Measurements from ENCODE around the gene S100A7A. TPM values are rescaled to one million over a fixed set of nuclear protein-coding genes. Genes with fewer than 3 reads are reported as not detected.

S100A7A gene
- total and polyA plus RNA-seq, 4 donors: not detected

- WGBS, 2 donors: 55 to 64% methylated on average over 5 of the region's 5 CpGs
- peak in 2 of 3 donors; percentile 16 to 27 for DNase-seq
- Histone ChIP-seq H3K36me3 (ENCODE audit: control insufficient read depth in 4 of 4, insufficient read depth in 4 of 4, low read length in 4 of 4) (no peaks in the 10 kb centered on the region), H3K4me1 (ENCODE audit: control insufficient read depth in 5 of 5, insufficient read depth in 5 of 5, low read length in 5 of 5) (peaks cover 0 to 11% (median 2%) of the 10 kb centered on the region in 5 donors), H3K9me3 (ENCODE audit: control insufficient read depth in 4 of 4, insufficient read depth in 3 of 4, low read length in 3 of 4) (peaks cover 0 to 11% (median 0%) of the 10 kb centered on the region in 4 donors), H3K4me3 (no peak overlapping the region), H3K27me3 (ENCODE audit: control insufficient read depth in 3 of 3, insufficient read depth in 3 of 3, low read length in 2 of 3) (peaks cover 0 to 11% (median 0%) of the 10 kb centered on the region in 3 donors), H3K27ac (ENCODE audit: low read depth in 1 of 2, low read length in 1 of 2) (no peak overlapping the region), H3K9ac (ENCODE audit: insufficient read depth in 1 of 2, low read length in 2 of 2) (no peak overlapping the region)
- ATAC-seq (ENCODE audit: insufficient read depth, low FRiP score): no peak
- TF ChIP-seq CTCF (IDR thresholded peaks at IDR 0.05; ENCODE audit: control extremely low read depth, extremely low read depth): no peak
Observed at GRCh38 chr1:153466908-153467307, 50.6 kb downstream of the S100A7A start.

- H3K4me3 ChIP-seq: no peak overlapping the region
- peaks cover 0 to 8% (median 0%) of the 10 kb centered on the region in 3 donors for H3K27me3 ChIP-seq (ENCODE audit: control insufficient read depth in 3 of 3, insufficient read depth in 3 of 3, low read length in 2 of 3)
- no peak overlapping the region for H3K27ac ChIP-seq (ENCODE audit: low read depth in 1 of 2, low read length in 1 of 2)
- DNase-seq (no peak), ATAC-seq (ENCODE audit: insufficient read depth, low FRiP score) (no peak)
- TF ChIP-seq CTCF (IDR thresholded peaks at IDR 0.05; ENCODE audit: control extremely low read depth, extremely low read depth): no peak
- H3K4me1 ChIP-seq (ENCODE audit: control insufficient read depth in 5 of 5, insufficient read depth in 5 of 5, low read length in 5 of 5): peaks cover 0 to 11% (median 2%) of the 10 kb centered on the region in 5 donors
- H3K9ac ChIP-seq (ENCODE audit: insufficient read depth in 1 of 2, low read length in 2 of 2): no peak overlapping the region
- peaks cover 0 to 13% (median 0%) of the 10 kb centered on the region in 4 donors for H3K9me3 ChIP-seq (ENCODE audit: control insufficient read depth in 4 of 4, insufficient read depth in 3 of 4, low read length in 3 of 4)
- no peaks in the 10 kb centered on the region for H3K36me3 ChIP-seq (ENCODE audit: control insufficient read depth in 4 of 4, insufficient read depth in 4 of 4, low read length in 4 of 4)
Observed at GRCh38 chr1:153470707-153471106, 54.4 kb downstream of the S100A7A start.

Small RNA genes within 50 kb of the gene (small RNA-seq; reads per million reads assigned to genes)
- not detected for gene S100A15A (ENCODE audit: low replicate concordance)

Other genes with a start within 250 kb of the S100A7A start
- not detected for gene LELP1, start 213.1 kb upstream of the S100A7A start, total RNA-seq
- not detected for gene LELP1, start 213.1 kb upstream of the S100A7A start, polyA plus RNA-seq
- gene PRR9, start 198.9 kb upstream of the S100A7A start, total RNA-seq: not detected
- under 1 TPM in 1 of 2 donors, not detected in 1; 0.22 TPM for gene PRR9, start 198.9 kb upstream of the S100A7A start, polyA plus RNA-seq
- not detected for gene LORICRIN, start 156.8 kb upstream of the S100A7A start, total RNA-seq
- not detected for gene LORICRIN, start 156.8 kb upstream of the S100A7A start, polyA plus RNA-seq
- not detected for gene PGLYRP3, start 103.6 kb upstream of the S100A7A start, total RNA-seq
- not detected for gene PGLYRP3, start 103.6 kb upstream of the S100A7A start, polyA plus RNA-seq
- 1 to 10 TPM; 1.0 to 3.1 TPM for gene PGLYRP4, start 67.7 kb upstream of the S100A7A start, total RNA-seq
- 1 to 10 TPM in 1 of 2 donors, under 1 TPM in 1; 0.18 to 1.0 TPM for gene PGLYRP4, start 67.7 kb upstream of the S100A7A start, polyA plus RNA-seq
- 100 to 1,000 TPM; 394 to 769 TPM for gene S100A9, start 58.7 kb upstream of the S100A7A start, total RNA-seq
- gene S100A9, start 58.7 kb upstream of the S100A7A start, polyA plus RNA-seq: over 10,000 TPM in 1 of 2 donors, 100 to 1,000 TPM in 1; 550 to 16,342 TPM
- 10 to 100 TPM; 14.9 to 31.7 TPM for gene S100A12, start 40.9 kb upstream of the S100A7A start, total RNA-seq
- gene S100A12, start 40.9 kb upstream of the S100A7A start, polyA plus RNA-seq: 1,000 to 10,000 TPM in 1 of 2 donors, 10 to 100 TPM in 1; 43.9 to 1,191 TPM
- gene S100A8, start 25.4 kb upstream of the S100A7A start, total RNA-seq: 100 to 1,000 TPM in 1 of 2 donors, 10 to 100 TPM in 1; 69.8 to 556 TPM
- gene S100A8, start 25.4 kb upstream of the S100A7A start, polyA plus RNA-seq: 1,000 to 10,000 TPM in 1 of 2 donors, 100 to 1,000 TPM in 1; 623 to 6,695 TPM
- not detected for gene S100A7, start 44.1 kb downstream of the S100A7A start, total RNA-seq
- gene S100A7, start 44.1 kb downstream of the S100A7A start, polyA plus RNA-seq: under 1 TPM in 1 of 2 donors, not detected in 1; 0.47 TPM
- gene S100A6, start 119.5 kb downstream of the S100A7A start, total RNA-seq: 1,000 to 10,000 TPM in 1 of 2 donors, 100 to 1,000 TPM in 1; 165 to 1,591 TPM
- gene S100A6, start 119.5 kb downstream of the S100A7A start, polyA plus RNA-seq: over 10,000 TPM in 1 of 2 donors, 1,000 to 10,000 TPM in 1; 2,413 to 10,136 TPM
- under 1 TPM in 1 of 2 donors, not detected in 1; 0.31 TPM for gene S100A5, start 124.4 kb downstream of the S100A7A start, total RNA-seq
- gene S100A5, start 124.4 kb downstream of the S100A7A start, polyA plus RNA-seq: under 1 TPM; 0.31 to 0.32 TPM
- gene S100A4, start 129.3 kb downstream of the S100A7A start, total RNA-seq: 100 to 1,000 TPM in 1 of 2 donors, 10 to 100 TPM in 1; 44.0 to 665 TPM
- 1,000 to 10,000 TPM in 1 of 2 donors, 100 to 1,000 TPM in 1; 860 to 2,351 TPM for gene S100A4, start 129.3 kb downstream of the S100A7A start, polyA plus RNA-seq
- gene S100A3, start 132.7 kb downstream of the S100A7A start, total RNA-seq: 1 to 10 TPM; 3.0 to 5.4 TPM
- gene S100A3, start 132.7 kb downstream of the S100A7A start, polyA plus RNA-seq: 1 to 10 TPM; 6.5 to 8.0 TPM
- 10 to 100 TPM in 1 of 2 donors, 1 to 10 TPM in 1; 1.1 to 41.2 TPM for gene S100A2, start 149.3 kb downstream of the S100A7A start, total RNA-seq
- 100 to 1,000 TPM in 1 of 2 donors, 10 to 100 TPM in 1; 68.4 to 261 TPM for gene S100A2, start 149.3 kb downstream of the S100A7A start, polyA plus RNA-seq
- 100 to 1,000 TPM in 1 of 2 donors, 10 to 100 TPM in 1; 70.6 to 119 TPM for gene S100A16, start 196.6 kb downstream of the S100A7A start, total RNA-seq
- gene S100A16, start 196.6 kb downstream of the S100A7A start, polyA plus RNA-seq: 100 to 1,000 TPM; 162 to 182 TPM
- 100 to 1,000 TPM in 1 of 2 donors, 10 to 100 TPM in 1; 78.5 to 150 TPM for gene S100A14, start 199.8 kb downstream of the S100A7A start, total RNA-seq
- gene S100A14, start 199.8 kb downstream of the S100A7A start, polyA plus RNA-seq: 100 to 1,000 TPM; 157 to 326 TPM
- 10 to 100 TPM; 36.2 to 92.1 TPM for gene S100A13, start 211.0 kb downstream of the S100A7A start, total RNA-seq
- gene S100A13, start 211.0 kb downstream of the S100A7A start, polyA plus RNA-seq: 100 to 1,000 TPM in 1 of 2 donors, 10 to 100 TPM in 1; 80.9 to 168 TPM
- 1 to 10 TPM in 1 of 2 donors, not detected in 1; 1.8 TPM for gene S100A1, start 211.9 kb downstream of the S100A7A start, total RNA-seq
- gene S100A1, start 211.9 kb downstream of the S100A7A start, polyA plus RNA-seq: under 1 TPM; 0.31 to 0.91 TPM
- 10 to 100 TPM; 60.5 to 76.6 TPM for gene CHTOP, start 217.5 kb downstream of the S100A7A start, total RNA-seq
- gene CHTOP, start 217.5 kb downstream of the S100A7A start, polyA plus RNA-seq: 10 to 100 TPM; 51.2 to 56.3 TPM
- 10 to 100 TPM; 29.7 to 37.4 TPM for gene SNAPIN, start 242.2 kb downstream of the S100A7A start, total RNA-seq
- gene SNAPIN, start 242.2 kb downstream of the S100A7A start, polyA plus RNA-seq: 10 to 100 TPM; 26.3 to 38.1 TPM

Measured in lung (tissue), 13 donors.